Measurements from ENCODE around the gene ZNF789. TPM values are rescaled to one million over a fixed set of nuclear protein-coding genes. Genes with fewer than 3 reads are reported as not detected.

ZNF789 gene
- total RNA-seq, result 4.2 and 5.2 TPM in 2 replicates

GRCh38 chr7:99472561-99473314, at the start of gene ZNF789:
Gene ZNF789, plus strand, starts transcription at chr7:99472890. Its CDS starts 3,567 bp downstream, at chr7:99476457.

GRCh38 chr7:99438573-99439480, 33.9 kb upstream of the ZNF789 start, which contains the start of the genes CPSF4 and PTCD1:
Gene CPSF4, plus strand, starts transcription at chr7:99438943. Its CDS starts 140 bp downstream, at chr7:99439083.
Gene PTCD1, minus strand, starts transcription at chr7:99438798. Its CDS starts 3,556 bp downstream, at chr7:99435242.

DNA sequence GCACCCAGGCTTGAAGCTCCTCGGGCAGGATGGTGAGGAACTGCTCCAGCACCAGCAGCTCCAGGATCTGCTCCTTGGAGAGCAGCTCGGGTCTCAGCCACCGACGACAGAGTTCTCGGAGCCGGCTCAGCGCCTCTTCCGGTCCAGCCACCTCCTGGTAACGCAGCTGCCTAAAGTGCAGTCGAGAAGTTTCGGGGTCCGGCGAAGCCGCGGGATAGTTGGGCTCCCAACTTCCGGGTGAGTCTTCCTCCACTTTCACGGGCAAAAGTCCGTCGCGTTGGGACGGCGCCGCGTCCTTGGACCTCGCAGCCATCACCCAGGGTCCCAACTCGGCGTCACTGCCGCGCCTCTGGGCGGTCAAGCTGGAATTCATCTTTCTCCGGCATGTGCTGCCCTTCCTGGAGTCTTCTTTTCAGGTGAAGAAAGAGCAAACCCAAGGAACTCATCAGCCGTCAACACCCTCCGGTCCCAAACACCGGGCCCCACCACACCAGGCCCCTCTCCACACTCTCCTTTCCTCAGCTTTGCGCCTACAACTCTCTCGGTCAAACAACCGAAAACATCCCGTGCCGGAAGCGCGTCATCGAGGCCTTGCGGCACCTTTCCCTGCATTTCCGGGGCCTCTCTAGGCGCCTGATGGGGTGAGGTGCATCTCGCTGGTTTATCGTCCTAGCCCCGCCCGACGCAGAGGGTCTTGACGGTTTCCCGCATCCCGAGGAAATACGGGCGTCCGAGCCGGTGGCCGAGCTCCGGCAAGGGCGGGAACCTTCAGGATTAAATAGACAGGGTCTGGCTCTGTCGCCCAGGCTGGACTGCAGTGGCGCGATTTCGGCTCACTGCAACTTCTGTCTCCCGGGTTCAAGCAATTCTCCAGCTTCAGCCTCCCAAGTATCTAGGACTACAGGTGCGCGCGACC, 27.3 kb downstream of the ZNF789 start, which contains the start of gene ZNF394:
TSS of gene ZNF394 (minus strand) at position 561 of the 916 bp plus-strand sequence. CDS start at position 373, 188 bp downstream.

GRCh38 chr7:99504603-99505323, 32.1 kb downstream of the ZNF789 start, which contains the start of gene ZKSCAN5:
Gene ZKSCAN5, plus strand, starts transcription at chr7:99504662. Its CDS starts 1,383 bp downstream, at chr7:99506045.

Other genes with a start within 250 kb of the ZNF789 start
- not detected in 2 replicates for gene MYH16, start 200.1 kb upstream of the ZNF789 start, total RNA-seq
- 153 and 156 TPM in 2 replicates for gene ARPC1A, start 147.0 kb upstream of the ZNF789 start, total RNA-seq
- 412 and 414 TPM in 2 replicates for gene ARPC1B, start 98.2 kb upstream of the ZNF789 start, total RNA-seq
- gene PDAP1, start 64.3 kb upstream of the ZNF789 start, total RNA-seq, result 17.0 and 22.3 TPM in 2 replicates
- gene BUD31, start 63.9 kb upstream of the ZNF789 start, total RNA-seq, result 76.5 and 82.6 TPM in 2 replicates
- 3.6 and 4.8 TPM in 2 replicates for gene PTCD1, start 34.1 kb upstream of the ZNF789 start, total RNA-seq
- 18.2 and 19.4 TPM in 2 replicates for gene CPSF4, start 33.9 kb upstream of the ZNF789 start, total RNA-seq
- gene ATP5MF, start 6.7 kb upstream of the ZNF789 start, total RNA-seq, result 253 and 305 TPM in 2 replicates
- 29.7 and 33.4 TPM in 2 replicates for gene ZNF394, start 27.4 kb downstream of the ZNF789 start, total RNA-seq
- 7.3 and 9.5 TPM in 2 replicates for gene ZKSCAN5, start 31.8 kb downstream of the ZNF789 start, total RNA-seq
- 4.3 and 6.2 TPM in 2 replicates for gene FAM200A, start 79.2 kb downstream of the ZNF789 start, total RNA-seq
- 6.0 and 8.3 TPM in 2 replicates for gene ZNF655, start 85.8 kb downstream of the ZNF789 start, total RNA-seq
- gene TMEM225B, start 125.4 kb downstream of the ZNF789 start, total RNA-seq, result 0.11 TPM in 1 of 2 replicates, not detected in the other
- 9.9 and 12.0 TPM in 2 replicates for gene ZSCAN25, start 144.1 kb downstream of the ZNF789 start, total RNA-seq
- 0.34 TPM in 1 of 2 replicates, not detected in the other for gene CYP3A5, start 207.1 kb downstream of the ZNF789 start, total RNA-seq